GM23338 (cell line): ENCODE results near the gene OR2F1.

ENCODE experiments used
- CREB1 ChIP-seq: fragments of 250-450 bp; sonication (Bioruptor Pico); IDR thresholded peaks from 2 replicates; pipeline ENCODE4 v1.5.0; 2020; ENCODE audit warnings: low read depth, mild to moderate bottlenecking, moderate library complexity
- ETS1 ChIP-seq: IDR thresholded peaks from 2 replicates; pipeline ENCODE4 v1.6.1; 2016; ENCODE audit warnings: antibody characterized with exemption
- EZH2 ChIP-seq: fragments of 200-600 bp; sonication (generic); IDR thresholded peaks from one replicate; pipeline ENCODE4 v1.8.0; 2017; ENCODE audit warnings: antibody characterized with exemption, mild to moderate bottlenecking, low read depth; ENCODE audit not compliant: unreplicated experiment
- EZH2phosphoT487 ChIP-seq: fragments of 200-600 bp; sonication (generic); IDR thresholded peaks from one replicate; pipeline ENCODE4 v1.8.1; 2018; ENCODE audit warnings: antibody characterized with exemption; ENCODE audit not compliant: unreplicated experiment
- JUNB ChIP-seq: IDR thresholded peaks from one replicate; pipeline ENCODE4 v1.6.1; 2016; ENCODE audit warnings: antibody characterized with exemption; ENCODE audit not compliant: unreplicated experiment
- NANOG ChIP-seq: IDR thresholded peaks from 2 replicates; pipeline ENCODE4 v1.6.1; 2016; ENCODE audit warnings: antibody characterized with exemption, borderline replicate concordance
- POLR2AphosphoS5 ChIP-seq: IDR thresholded peaks from 2 replicates; pipeline ENCODE4 v1.6.1; 2016; ENCODE audit warnings: antibody characterized with exemption, low read depth
- STAT1 ChIP-seq: IDR thresholded peaks from one replicate; pipeline ENCODE4 v1.6.1; 2016; ENCODE audit warnings: antibody characterized with exemption; ENCODE audit not compliant: unreplicated experiment
- ZNF114 ChIP-seq: fragments of 250-450 bp; sonication (Bioruptor Pico); IDR thresholded peaks from 2 replicates; pipeline ENCODE4 v1.5.0; 2020; ENCODE audit warnings: mild to moderate bottlenecking, moderate library complexity
- ZNF331 ChIP-seq: fragments of 250-450 bp; sonication (Bioruptor Pico); IDR thresholded peaks from 2 replicates; pipeline ENCODE4 v1.5.0; 2020; ENCODE audit warnings: low read depth, mild to moderate bottlenecking, moderate library complexity
- TF ChIP-seq, protein P1 (sequence below), 2 experiments: fragments of 200-600 bp in 1 of 2; sonication (generic) in 1 of 2; conservative IDR thresholded peaks; 2 replicates each; pipeline versions ENCODE4 v1.5.1 to v1.6.1; 2016 to 2017; ENCODE audit warnings: antibody characterized with exemption in 2 of 2, low read depth in 2 of 2, mild to moderate bottlenecking in 2 of 2, moderate library complexity in 1 of 2
- TF ChIP-seq, protein P2 (sequence below): IDR thresholded peaks from one replicate; pipeline ENCODE4 v1.6.1; 2018; ENCODE audit warnings: antibody characterized with exemption; ENCODE audit not compliant: unreplicated experiment
- TF ChIP-seq, protein P3 (sequence below): fragments of 250-450 bp; sonication (Bioruptor Pico); IDR thresholded peaks from 2 replicates; pipeline ENCODE4 v1.5.0; 2020; ENCODE audit warnings: mild to moderate bottlenecking, moderate library complexity

DNA sequence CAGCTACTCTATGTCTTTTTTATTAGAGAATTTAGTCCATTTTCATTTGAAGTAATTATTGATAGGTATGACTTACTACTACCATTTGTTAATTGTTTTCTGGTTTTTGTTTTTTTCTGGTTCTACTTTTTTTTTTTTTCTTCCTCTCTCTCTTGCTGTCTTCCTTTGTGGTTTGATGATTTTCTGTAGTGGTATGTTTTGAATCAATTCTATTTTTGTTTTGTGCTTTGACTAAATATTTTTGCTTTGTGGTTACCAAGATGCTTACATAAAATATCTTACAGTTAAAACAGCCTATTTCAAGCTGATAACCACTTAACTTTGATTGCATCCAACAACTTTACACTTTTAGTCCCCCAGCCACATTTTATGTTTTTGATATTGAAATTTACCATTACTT lies 22.9 kb upstream of the OR2F1 start:
- TF ChIP-seq, protein P1, sequence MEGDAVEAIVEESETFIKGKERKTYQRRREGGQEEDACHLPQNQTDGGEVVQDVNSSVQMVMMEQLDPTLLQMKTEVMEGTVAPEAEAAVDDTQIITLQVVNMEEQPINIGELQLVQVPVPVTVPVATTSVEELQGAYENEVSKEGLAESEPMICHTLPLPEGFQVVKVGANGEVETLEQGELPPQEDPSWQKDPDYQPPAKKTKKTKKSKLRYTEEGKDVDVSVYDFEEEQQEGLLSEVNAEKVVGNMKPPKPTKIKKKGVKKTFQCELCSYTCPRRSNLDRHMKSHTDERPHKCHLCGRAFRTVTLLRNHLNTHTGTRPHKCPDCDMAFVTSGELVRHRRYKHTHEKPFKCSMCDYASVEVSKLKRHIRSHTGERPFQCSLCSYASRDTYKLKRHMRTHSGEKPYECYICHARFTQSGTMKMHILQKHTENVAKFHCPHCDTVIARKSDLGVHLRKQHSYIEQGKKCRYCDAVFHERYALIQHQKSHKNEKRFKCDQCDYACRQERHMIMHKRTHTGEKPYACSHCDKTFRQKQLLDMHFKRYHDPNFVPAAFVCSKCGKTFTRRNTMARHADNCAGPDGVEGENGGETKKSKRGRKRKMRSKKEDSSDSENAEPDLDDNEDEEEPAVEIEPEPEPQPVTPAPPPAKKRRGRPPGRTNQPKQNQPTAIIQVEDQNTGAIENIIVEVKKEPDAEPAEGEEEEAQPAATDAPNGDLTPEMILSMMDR (conservative IDR thresholded peaks at IDR 0.05; ENCODE audit: low read depth in 2 of 2): no peak
- TF ChIP-seq, protein P2, sequence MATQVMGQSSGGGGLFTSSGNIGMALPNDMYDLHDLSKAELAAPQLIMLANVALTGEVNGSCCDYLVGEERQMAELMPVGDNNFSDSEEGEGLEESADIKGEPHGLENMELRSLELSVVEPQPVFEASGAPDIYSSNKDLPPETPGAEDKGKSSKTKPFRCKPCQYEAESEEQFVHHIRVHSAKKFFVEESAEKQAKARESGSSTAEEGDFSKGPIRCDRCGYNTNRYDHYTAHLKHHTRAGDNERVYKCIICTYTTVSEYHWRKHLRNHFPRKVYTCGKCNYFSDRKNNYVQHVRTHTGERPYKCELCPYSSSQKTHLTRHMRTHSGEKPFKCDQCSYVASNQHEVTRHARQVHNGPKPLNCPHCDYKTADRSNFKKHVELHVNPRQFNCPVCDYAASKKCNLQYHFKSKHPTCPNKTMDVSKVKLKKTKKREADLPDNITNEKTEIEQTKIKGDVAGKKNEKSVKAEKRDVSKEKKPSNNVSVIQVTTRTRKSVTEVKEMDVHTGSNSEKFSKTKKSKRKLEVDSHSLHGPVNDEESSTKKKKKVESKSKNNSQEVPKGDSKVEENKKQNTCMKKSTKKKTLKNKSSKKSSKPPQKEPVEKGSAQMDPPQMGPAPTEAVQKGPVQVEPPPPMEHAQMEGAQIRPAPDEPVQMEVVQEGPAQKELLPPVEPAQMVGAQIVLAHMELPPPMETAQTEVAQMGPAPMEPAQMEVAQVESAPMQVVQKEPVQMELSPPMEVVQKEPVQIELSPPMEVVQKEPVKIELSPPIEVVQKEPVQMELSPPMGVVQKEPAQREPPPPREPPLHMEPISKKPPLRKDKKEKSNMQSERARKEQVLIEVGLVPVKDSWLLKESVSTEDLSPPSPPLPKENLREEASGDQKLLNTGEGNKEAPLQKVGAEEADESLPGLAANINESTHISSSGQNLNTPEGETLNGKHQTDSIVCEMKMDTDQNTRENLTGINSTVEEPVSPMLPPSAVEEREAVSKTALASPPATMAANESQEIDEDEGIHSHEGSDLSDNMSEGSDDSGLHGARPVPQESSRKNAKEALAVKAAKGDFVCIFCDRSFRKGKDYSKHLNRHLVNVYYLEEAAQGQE: no peak
- TF ChIP-seq POLR2AphosphoS5 (no peak), ZNF114 (CRISPR knock-in tag) (no peak), JUNB (no peak), EZH2 (no peak), ETS1 (no peak), STAT1 (no peak), EZH2phosphoT487 (no peak), CREB1 (no peak), ZNF331 (CRISPR knock-in tag) (no peak), NANOG (no peak)
- TF ChIP-seq, protein P3, sequence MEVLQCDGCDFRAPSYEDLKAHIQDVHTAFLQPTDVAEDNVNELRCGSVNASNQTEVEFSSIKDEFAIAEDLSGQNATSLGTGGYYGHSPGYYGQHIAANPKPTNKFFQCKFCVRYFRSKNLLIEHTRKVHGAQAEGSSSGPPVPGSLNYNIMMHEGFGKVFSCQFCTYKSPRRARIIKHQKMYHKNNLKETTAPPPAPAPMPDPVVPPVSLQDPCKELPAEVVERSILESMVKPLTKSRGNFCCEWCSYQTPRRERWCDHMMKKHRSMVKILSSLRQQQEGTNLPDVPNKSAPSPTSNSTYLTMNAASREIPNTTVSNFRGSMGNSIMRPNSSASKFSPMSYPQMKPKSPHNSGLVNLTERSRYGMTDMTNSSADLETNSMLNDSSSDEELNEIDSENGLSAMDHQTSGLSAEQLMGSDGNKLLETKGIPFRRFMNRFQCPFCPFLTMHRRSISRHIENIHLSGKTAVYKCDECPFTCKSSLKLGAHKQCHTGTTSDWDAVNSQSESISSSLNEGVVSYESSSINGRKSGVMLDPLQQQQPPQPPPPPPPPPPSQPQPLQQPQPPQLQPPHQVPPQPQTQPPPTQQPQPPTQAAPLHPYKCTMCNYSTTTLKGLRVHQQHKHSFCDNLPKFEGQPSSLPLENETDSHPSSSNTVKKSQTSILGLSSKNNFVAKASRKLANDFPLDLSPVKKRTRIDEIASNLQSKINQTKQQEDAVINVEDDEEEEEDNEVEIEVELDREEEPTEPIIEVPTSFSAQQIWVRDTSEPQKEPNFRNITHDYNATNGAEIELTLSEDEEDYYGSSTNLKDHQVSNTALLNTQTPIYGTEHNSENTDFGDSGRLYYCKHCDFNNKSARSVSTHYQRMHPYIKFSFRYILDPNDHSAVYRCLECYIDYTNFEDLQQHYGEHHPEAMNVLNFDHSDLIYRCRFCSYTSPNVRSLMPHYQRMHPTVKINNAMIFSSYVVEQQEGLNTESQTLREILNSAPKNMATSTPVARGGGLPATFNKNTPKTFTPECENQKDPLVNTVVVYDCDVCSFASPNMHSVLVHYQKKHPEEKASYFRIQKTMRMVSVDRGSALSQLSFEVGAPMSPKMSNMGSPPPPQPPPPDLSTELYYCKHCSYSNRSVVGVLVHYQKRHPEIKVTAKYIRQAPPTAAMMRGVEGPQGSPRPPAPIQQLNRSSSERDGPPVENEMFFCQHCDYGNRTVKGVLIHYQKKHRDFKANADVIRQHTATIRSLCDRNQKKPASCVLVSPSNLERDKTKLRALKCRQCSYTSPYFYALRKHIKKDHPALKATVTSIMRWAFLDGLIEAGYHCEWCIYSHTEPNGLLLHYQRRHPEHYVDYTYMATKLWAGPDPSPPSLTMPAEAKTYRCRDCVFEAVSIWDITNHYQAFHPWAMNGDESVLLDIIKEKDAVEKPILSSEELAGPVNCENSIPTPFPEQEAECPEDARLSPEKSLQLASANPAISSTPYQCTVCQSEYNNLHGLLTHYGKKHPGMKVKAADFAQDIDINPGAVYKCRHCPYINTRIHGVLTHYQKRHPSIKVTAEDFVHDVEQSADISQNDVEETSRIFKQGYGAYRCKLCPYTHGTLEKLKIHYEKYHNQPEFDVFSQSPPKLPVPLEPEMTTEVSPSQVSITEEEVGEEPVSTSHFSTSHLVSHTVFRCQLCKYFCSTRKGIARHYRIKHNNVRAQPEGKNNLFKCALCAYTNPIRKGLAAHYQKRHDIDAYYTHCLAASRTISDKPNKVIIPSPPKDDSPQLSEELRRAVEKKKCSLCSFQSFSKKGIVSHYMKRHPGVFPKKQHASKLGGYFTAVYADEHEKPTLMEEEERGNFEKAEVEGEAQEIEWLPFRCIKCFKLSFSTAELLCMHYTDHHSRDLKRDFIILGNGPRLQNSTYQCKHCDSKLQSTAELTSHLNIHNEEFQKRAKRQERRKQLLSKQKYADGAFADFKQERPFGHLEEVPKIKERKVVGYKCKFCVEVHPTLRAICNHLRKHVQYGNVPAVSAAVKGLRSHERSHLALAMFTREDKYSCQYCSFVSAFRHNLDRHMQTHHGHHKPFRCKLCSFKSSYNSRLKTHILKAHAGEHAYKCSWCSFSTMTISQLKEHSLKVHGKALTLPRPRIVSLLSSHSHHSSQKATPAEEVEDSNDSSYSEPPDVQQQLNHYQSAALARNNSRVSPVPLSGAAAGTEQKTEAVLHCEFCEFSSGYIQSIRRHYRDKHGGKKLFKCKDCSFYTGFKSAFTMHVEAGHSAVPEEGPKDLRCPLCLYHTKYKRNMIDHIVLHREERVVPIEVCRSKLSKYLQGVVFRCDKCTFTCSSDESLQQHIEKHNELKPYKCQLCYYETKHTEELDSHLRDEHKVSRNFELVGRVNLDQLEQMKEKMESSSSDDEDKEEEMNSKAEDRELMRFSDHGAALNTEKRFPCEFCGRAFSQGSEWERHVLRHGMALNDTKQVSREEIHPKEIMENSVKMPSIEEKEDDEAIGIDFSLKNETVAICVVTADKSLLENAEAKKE: no peak
